GM12801 (cell line): ENCODE measurements around the gene XRCC3.

Experiments
- TF ChIP-seq, protein P1 (sequence below): IDR thresholded peaks from one replicate; pipeline ENCODE4 v1.5.1; 2011; ENCODE audit warnings: control low read depth; ENCODE audit not compliant: insufficient read length; ENCODE audit errors: extremely low read depth

XRCC3 gene

GRCh38 chr14:103702497-103703432 lies 12.5 kb downstream of the XRCC3 start:
- TF ChIP-seq, protein P1, sequence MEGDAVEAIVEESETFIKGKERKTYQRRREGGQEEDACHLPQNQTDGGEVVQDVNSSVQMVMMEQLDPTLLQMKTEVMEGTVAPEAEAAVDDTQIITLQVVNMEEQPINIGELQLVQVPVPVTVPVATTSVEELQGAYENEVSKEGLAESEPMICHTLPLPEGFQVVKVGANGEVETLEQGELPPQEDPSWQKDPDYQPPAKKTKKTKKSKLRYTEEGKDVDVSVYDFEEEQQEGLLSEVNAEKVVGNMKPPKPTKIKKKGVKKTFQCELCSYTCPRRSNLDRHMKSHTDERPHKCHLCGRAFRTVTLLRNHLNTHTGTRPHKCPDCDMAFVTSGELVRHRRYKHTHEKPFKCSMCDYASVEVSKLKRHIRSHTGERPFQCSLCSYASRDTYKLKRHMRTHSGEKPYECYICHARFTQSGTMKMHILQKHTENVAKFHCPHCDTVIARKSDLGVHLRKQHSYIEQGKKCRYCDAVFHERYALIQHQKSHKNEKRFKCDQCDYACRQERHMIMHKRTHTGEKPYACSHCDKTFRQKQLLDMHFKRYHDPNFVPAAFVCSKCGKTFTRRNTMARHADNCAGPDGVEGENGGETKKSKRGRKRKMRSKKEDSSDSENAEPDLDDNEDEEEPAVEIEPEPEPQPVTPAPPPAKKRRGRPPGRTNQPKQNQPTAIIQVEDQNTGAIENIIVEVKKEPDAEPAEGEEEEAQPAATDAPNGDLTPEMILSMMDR, result no peak

GRCh38 chr14:103702095-103702494 lies 13.2 kb downstream of the XRCC3 start:
- TF ChIP-seq, protein P1, result no peak

- TF ChIP-seq, protein P1, result no peak
These were observed 14.3 kb downstream of the XRCC3 start for GRCh38 chr14:103700753-103701490.

- TF ChIP-seq, protein P1, result no peak
These were observed 15.1 kb downstream of the XRCC3 start for GRCh38 chr14:103699901-103700752.

- TF ChIP-seq, protein P1, result no peak
These were observed 16.0 kb downstream of the XRCC3 start for GRCh38 chr14:103699261-103699661.

DNA sequence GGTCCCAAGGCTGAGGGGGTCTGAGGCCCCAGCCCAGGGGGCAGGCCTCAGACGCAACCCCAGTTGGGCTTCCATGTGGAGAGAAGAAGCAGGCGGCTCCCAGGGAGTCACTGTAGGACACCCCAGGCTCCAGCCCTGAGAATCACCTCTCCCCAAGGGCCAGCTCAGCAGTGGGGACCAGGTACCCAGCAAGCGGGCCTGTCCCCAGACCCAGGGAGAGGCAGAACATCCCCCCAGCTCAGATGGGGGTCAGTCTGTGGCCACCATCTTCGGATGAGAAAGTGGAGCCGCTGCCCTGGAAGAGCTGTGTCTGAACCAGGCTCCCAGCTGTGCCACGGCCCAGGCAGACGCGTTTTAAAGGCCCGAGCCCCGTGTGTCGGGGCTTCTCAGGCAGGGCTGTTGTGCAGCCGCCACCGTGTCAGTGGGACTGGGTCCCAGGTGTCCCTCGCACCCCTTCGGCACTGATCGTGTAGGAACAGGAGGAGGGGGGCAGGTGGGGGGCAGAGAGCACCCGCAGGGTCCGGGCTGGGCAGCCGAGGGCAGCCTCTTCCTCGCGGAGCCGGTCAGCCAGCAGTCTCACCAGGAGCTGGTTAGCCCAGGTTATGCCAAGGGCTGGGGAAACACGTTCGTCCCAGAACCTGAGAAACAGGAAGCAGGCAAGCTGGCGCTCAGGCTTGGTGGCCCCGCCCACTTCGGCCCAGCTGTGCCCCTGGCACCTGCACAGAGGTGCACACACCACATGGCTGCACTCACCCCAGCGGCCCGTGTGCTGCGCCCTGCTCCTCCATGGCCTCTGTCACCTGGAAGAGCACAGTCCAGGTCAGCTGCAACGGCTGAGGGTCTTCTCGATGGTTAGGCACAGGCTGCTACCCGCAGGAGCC lies 16.6 kb downstream of the XRCC3 start:
- TF ChIP-seq, protein P1, result no peak
